Cardiac fibroblast (primary cell): ENCODE measurements around the gene SH2D5.

Source experiments
- DNase-seq, 2 donors: peaks; one replicate each; pipeline versions ENCODE4 v3.0.0 to v3.0.0-alpha.2; 2010; ENCODE audit warnings: low read depth in 2 of 2
- H3K4me3 ChIP-seq, 2 donors: replicated peaks in 1 of 2; 1 replicate in 1 of 2; 2 replicates in 1 of 2; pipeline ENCODE4 v1.5.1; 2011; ENCODE audit warnings: low read depth in 2 of 2, low read length in 2 of 2, mild to moderate bottlenecking in 2 of 2, moderate library complexity in 1 of 2
- CTCF ChIP-seq: IDR thresholded peaks from one replicate; pipeline ENCODE4 v1.5.1; 2011; ENCODE audit warnings: low read depth, mild to moderate bottlenecking, low read length, inconsistent platforms

SH2D5 gene

GRCh38 chr1:20705203-20705755 lies 27.2 kb downstream of the SH2D5 start:
- H3K4me3 ChIP-seq, result no peak overlapping the region
- no peak for TF ChIP-seq CTCF
- DNase-seq, result peak in 1 of 2 donors; percentile 9

- DNase-seq, result no peak
- TF ChIP-seq CTCF, result no peak
Observed at GRCh38 chr1:20704390-20705202, 27.9 kb downstream of the SH2D5 start.

GRCh38 chr1:20703124-20703756 lies 29.3 kb downstream of the SH2D5 start:
- TF ChIP-seq CTCF, result no peak
- DNase-seq, result no peak
- H3K4me3 ChIP-seq, result no peak overlapping the region

More at GRCh38 chr1:20704390-20705202, 27.9 kb downstream of the SH2D5 start:
- no peak overlapping the region for H3K4me3 ChIP-seq

- peak; percentile 39 to 48 for DNase-seq
- no peak overlapping the region for H3K4me3 ChIP-seq
- peak; percentile 58 for TF ChIP-seq CTCF
Observed at GRCh38 chr1:20702416-20702815, 30.1 kb downstream of the SH2D5 start.

- no peak for DNase-seq
- TF ChIP-seq CTCF, result no peak
- H3K4me3 ChIP-seq, result no peak overlapping the region
Observed at GRCh38 chr1:20701847-20702246, 30.7 kb downstream of the SH2D5 start.

- no peak overlapping the region for H3K4me3 ChIP-seq
- TF ChIP-seq CTCF, result no peak
- DNase-seq, result no peak
Observed at GRCh38 chr1:20701446-20701845, 31.1 kb downstream of the SH2D5 start.
